ENCODE measurements around the gene GPC4. TPM values are rescaled to one million over a fixed set of nuclear protein-coding genes. Genes with fewer than 3 reads are reported as not detected.

GPC4 gene
- total RNA-seq, 1 experiment from 2014 or later = 1.4 TPM

GRCh38 chrX:133414406-133415275, 648 bp downstream of the GPC4 start:
- peak overlapping the region; percentile 31 to 46 for H3K4me3 ChIP-seq (ENCODE audit: low read depth in 2 of 2, low read length in 2 of 2)
- ATAC-seq (peak; percentile 66), DNase-seq (ENCODE audit: low read depth, low spot score) (no peak)
- in situ Hi-C loops (cut with HindIII; ENCODE audit: low pct_unique_long_range_greater_than_20kb, low sequenced_read_pairs) (no loop called here), intact Hi-C loops (cut with micrococcal nuclease; ENCODE audit: unreplicated experiment) (no loop called here)
- POLR2A ChIA-PET = no interaction called here
- CTCF ChIA-PET = no interaction called here
- no TSS peak for BruUV-seq (replicated peaks)
- no peak for TF ChIP-seq REST (IDR thresholded peaks at IDR 0.05; ENCODE audit: insufficient read depth in 1 of 2, low read depth in 2 of 2, low read length in 1 of 2)
- TF ChIP-seq TCF7L2 (IDR thresholded peaks at IDR 0.05; ENCODE audit: low read depth, low read length) = no peak
- no peak for TF ChIP-seq POLR2AphosphoS5 (IDR thresholded peaks at IDR 0.05; ENCODE audit: low read depth, low read length)
- TF ChIP-seq CTCF (IDR thresholded peaks at IDR 0.05) = no peak
- TF ChIP-seq SIN3A (IDR thresholded peaks at IDR 0.05; ENCODE audit: borderline replicate concordance, insufficient read depth, low read depth, low read length) = no peak
- peaks cover 32% of the 10 kb centered on the region for H3K27me3 ChIP-seq (ENCODE audit: control insufficient read depth, insufficient read depth, low read length)
- no peak overlapping the region for H3K27ac ChIP-seq (ENCODE audit: low read length)
- no peaks in the 10 kb centered on the region for H3K4me1 ChIP-seq (ENCODE audit: control insufficient read depth, insufficient read depth, low read length)
- no peaks in the 10 kb centered on the region for H3K36me3 ChIP-seq (ENCODE audit: control insufficient read depth, insufficient read depth, low read length)
- H3K9me3 ChIP-seq (ENCODE audit: control insufficient read depth, insufficient read depth, low read depth, low read length) = no peaks in the 10 kb centered on the region

GRCh38 chrX:133413218-133413925, 1.9 kb downstream of the GPC4 start:
- Histone ChIP-seq H3K27ac (ENCODE audit: low read length) (no peak overlapping the region), H3K4me1 (ENCODE audit: control insufficient read depth, insufficient read depth, low read length) (no peaks in the 10 kb centered on the region), H3K9me3 (ENCODE audit: control insufficient read depth, insufficient read depth, low read depth, low read length) (no peaks in the 10 kb centered on the region), H3K27me3 (ENCODE audit: control insufficient read depth, insufficient read depth, low read length) (peaks cover 32% of the 10 kb centered on the region), H3K4me3 (ENCODE audit: low read depth in 2 of 2, low read length in 2 of 2) (no peak overlapping the region; a peak in 1 of 4 replicates), H3K36me3 (ENCODE audit: control insufficient read depth, insufficient read depth, low read length) (no peaks in the 10 kb centered on the region)
- DNase-seq (ENCODE audit: low read depth, low spot score) = no peak
- POLR2A ChIA-PET = no interaction called here
- intact Hi-C loops (cut with micrococcal nuclease; ENCODE audit: unreplicated experiment) (no loop called here), in situ Hi-C loops (cut with HindIII; ENCODE audit: low pct_unique_long_range_greater_than_20kb, low sequenced_read_pairs) (no loop called here)
- ATAC-seq = no peak
- BruUV-seq (replicated peaks) = no TSS peak
- CTCF ChIA-PET = no interaction called here
- TF ChIP-seq TCF7L2 (IDR thresholded peaks at IDR 0.05; ENCODE audit: low read depth, low read length) = no peak

- Histone ChIP-seq H3K27ac (ENCODE audit: low read length) (no peak overlapping the region), H3K4me1 (ENCODE audit: control insufficient read depth, insufficient read depth, low read length) (no peaks in the 10 kb centered on the region), H3K27me3 (ENCODE audit: control insufficient read depth, insufficient read depth, low read length) (peaks cover 27% of the 10 kb centered on the region), H3K36me3 (ENCODE audit: control insufficient read depth, insufficient read depth, low read length) (no peaks in the 10 kb centered on the region), H3K9me3 (ENCODE audit: control insufficient read depth, insufficient read depth, low read depth, low read length) (no peaks in the 10 kb centered on the region), H3K4me3 (ENCODE audit: low read depth in 2 of 2, low read length in 2 of 2) (no peak overlapping the region)
- ChIA-PET POLR2A (no interaction called here), CTCF (no interaction called here)
- in situ Hi-C loops (cut with HindIII; ENCODE audit: low pct_unique_long_range_greater_than_20kb, low sequenced_read_pairs) (no loop called here), intact Hi-C loops (cut with micrococcal nuclease; ENCODE audit: unreplicated experiment) (no loop called here)
- DNase-seq (ENCODE audit: low read depth, low spot score) (no peak), ATAC-seq (no peak)
- TF ChIP-seq SIN3A (IDR thresholded peaks at IDR 0.05; ENCODE audit: borderline replicate concordance, insufficient read depth, low read depth, low read length) = no peak
- no peak for TF ChIP-seq REST (IDR thresholded peaks at IDR 0.05; ENCODE audit: insufficient read depth in 1 of 2, low read depth in 2 of 2, low read length in 1 of 2)
- no peak for TF ChIP-seq TCF7L2 (IDR thresholded peaks at IDR 0.05; ENCODE audit: low read depth, low read length)
- TF ChIP-seq POLR2AphosphoS5 (IDR thresholded peaks at IDR 0.05; ENCODE audit: low read depth, low read length) = no peak
- no peak for TF ChIP-seq CTCF (IDR thresholded peaks at IDR 0.05)
- no TSS peak for BruUV-seq (replicated peaks)
Observed at GRCh38 chrX:133412665-133413064, 2.6 kb downstream of the GPC4 start.
